GM18907 (cell line): ENCODE results near the gene ALK.

ENCODE experiments used
- ATAC-seq: cut with Tn5 transposase; IDR thresholded peaks from one replicate; pipeline ENCODE4 v1.9.1; 2021; ENCODE audit warnings: mild to moderate bottlenecking, moderate library complexity; ENCODE audit not compliant: unreplicated experiment

The ALK gene

GRCh38 chr2:29463181-29463900 lies 458.0 kb downstream of the ALK start:
- no peak for ATAC-seq

DNA sequence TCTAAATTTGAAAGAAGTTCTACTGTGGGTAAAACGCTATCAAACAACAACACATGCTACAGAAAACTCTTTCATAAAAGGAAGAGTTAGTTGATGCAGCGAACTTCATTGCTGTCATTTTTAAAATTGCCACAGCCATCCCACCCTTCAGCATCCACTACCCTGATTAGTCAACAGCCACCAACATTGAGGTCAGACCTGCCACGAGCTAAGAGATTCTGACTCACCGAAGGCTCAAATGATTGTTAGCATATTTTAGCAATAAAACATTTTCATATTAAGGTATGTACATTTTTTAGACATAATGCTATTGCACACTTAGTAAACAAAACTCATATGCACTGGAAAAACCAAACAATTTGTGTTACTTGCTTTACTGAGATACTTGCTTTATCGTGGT lies 459.1 kb downstream of the ALK start:
- ATAC-seq, result no peak

- ATAC-seq, result no peak
These were observed 461.2 kb downstream of the ALK start for GRCh38 chr2:29460190-29460589.

DNA sequence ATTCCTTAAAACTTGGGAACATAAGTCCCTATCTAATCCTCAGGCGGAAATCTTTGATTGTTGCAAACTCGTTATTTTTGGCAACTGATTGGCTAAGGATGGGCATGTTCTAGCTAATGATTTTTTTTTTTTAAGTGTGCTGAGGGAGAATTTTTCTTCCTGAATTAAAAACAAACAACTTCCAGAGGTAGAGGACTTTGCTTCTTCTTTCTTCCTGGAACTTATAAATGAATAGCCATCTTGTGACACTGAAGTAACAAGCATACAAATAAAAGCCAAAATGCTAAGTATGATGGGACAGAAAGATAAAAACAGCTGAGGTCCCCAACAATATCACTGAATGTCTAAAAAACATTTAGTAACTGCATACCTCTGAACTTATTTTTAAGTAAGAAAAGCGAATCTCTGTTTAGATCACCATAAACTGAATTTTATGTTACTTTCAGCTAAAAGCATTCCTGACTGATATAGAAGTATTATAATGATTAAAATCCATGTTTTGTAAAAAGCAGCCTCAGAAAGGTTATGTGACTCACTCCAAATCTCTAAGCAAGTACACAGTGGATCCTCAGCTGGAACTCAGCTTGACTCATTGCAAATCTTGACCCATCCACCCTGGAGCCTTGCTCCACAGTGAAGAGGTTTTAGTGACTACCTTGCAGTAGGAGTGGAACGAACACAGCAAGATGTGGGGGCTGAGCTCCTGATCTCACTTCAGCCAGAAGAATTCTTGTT lies 461.8 kb downstream of the ALK start:
- ATAC-seq, result no peak

DNA sequence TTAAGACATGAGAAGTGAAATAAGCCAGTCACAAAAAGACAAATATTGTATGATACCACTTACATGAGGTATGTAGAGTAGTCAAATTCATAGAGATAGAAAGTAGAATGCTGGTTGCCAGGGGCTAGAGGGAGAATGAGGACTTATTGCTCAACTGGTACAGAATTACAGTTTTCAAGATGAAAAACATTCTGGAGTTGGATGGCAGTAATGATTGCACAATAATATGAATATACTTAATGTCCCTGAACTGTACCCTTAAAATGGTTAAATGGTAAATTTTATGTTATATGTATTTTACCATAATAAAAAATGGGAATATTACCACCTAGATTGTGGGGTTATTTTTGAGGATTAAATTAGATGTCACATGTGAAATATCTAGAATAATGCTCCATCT lies 465.0 kb downstream of the ALK start:
- no peak for ATAC-seq

DNA sequence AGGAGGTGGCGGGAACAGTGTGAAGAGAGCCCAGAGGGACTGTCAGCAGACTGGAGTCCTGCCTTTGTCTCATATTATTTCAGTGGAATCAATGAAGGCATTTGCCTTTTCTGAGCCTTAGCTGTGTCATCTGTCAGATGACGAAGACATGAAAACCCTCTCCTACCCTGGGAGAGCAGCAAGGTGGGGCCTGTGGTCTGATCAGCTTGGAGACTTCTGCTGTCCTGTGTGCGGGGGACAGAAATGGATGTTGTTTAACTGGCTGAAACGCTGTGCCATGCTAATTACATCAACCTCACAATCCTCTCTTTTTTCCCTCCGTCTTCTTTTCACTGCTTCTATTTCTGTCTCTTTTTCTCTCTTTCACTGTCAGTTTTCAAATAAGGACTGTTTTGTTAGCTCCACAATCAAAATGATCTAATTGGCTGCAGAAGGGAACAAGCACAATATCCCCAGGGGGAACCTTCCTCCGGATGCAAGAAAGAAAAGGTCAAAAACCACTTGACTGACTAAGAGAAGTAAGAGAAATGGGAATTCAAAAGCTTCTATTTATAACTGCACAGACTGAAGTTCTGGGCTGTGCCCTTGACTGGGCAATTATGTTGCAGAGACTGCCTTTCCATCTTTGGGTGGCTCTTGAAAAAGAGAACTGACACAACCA lies 466.1 kb downstream of the ALK start:
- no peak for ATAC-seq

DNA sequence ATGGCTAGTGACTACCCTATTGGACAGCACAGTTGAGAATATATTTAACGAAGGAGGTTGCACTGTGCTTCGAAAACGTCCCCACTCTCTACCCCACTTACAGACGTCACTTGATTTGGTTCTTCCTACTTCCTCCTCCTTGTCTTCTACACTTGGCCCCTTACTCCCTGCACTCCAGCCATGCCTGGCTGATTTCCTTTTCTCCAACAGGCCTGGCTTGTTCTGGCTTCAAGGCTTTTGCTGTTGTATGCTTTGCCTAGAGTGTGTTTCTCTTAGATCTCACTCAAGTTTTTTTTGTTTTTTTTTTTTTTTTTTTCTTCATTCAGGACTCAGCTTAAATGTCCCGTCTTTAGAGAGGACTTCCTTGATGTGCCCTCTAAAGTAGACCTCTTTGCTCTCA lies 469.4 kb downstream of the ALK start:
- ATAC-seq, result no peak

GRCh38 chr2:29450596-29451222 lies 470.7 kb downstream of the ALK start:
- no peak for ATAC-seq

DNA sequence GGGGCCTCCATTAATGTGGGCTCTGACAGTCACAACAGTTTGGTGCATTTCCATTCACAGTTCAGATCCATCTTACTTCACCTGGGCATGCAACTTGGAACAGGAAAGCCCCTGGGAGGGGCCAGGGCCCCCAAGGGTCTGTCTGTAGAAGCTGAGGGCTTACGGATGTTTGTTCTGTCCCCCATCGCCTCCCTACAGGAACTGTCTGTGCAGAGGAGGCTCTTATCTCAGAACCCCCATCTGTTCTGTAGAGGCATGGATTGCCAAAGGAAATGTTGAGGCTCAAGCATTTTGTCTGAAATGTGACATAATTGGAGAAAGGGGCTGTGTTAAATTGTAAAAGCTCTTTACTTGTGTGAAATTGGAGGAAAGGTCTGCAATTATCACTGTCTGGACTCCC lies 471.9 kb downstream of the ALK start:
- no peak for ATAC-seq

GRCh38 chr2:29448096-29448688 lies 473.2 kb downstream of the ALK start:
- no peak for ATAC-seq

DNA sequence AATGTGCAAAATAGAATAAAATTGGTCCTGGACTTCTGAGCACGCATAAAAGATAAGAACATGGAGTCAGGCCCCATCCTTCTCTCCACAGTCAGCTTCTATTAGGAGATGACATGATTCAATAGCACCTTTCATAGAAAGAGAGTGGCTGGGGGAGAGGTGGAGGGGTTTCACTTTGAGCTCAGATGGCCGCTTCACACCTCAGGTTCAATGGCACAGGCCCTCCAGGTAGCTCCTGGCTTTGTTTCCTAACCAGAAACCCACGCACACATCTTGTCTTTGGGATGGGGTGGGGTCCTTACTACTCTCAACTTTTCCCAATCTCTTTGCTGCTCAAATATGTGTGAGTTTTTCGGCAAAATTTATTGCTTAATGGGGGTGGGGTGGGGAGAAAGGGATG lies 473.9 kb downstream of the ALK start:
- no peak for ATAC-seq

GRCh38 chr2:29446847-29447246 lies 474.5 kb downstream of the ALK start:
- ATAC-seq, result no peak

GRCh38 chr2:29444150-29444549 lies 477.2 kb downstream of the ALK start:
- no peak for ATAC-seq

- ATAC-seq, result no peak
These were observed 477.8 kb downstream of the ALK start for GRCh38 chr2:29443627-29444026.

DNA sequence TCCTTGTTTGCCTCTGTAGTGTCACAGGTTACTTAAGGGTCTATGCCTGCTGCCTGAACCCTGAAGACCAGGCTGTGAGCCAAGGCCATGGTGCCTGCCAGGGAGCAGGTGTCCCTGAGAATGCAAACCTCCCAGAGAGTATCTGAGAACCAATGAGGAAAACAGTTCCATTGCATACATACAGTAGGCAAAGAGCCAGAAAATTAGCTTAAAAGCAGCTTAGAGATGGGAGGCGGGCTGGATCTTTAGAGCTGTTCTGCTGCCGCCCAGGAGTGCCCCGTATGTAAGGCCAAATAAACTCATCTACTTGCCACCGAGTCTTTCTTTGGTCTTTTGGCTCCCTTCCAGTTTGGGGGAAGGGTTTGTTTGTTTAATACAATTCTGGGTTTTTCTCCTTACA lies 478.2 kb downstream of the ALK start:
- ATAC-seq, result no peak

GRCh38 chr2:29440921-29441623 lies 480.3 kb downstream of the ALK start:
- no peak for ATAC-seq

GRCh38 chr2:29433920-29434319 lies 487.5 kb downstream of the ALK start:
- ATAC-seq, result no peak

DNA sequence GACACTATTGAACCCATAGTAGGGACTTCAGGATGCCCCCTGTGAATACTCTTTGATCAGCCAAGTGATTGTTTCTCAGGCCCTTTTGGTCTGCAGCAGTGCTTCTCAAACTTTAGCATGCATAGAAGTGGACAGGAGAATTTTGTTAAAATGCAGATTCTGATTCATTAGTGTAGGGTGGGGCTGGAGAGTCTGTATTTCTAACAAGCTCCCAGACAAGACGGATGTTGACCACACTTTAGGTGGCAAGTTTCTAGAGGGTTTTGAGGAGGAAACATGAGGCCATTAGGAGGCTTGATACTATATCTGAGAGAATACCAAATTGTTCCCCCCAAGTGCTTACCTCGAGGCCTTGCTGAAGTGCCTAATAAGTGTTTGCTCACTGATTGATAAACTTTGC lies 488.3 kb downstream of the ALK start:
- ATAC-seq, result no peak

DNA sequence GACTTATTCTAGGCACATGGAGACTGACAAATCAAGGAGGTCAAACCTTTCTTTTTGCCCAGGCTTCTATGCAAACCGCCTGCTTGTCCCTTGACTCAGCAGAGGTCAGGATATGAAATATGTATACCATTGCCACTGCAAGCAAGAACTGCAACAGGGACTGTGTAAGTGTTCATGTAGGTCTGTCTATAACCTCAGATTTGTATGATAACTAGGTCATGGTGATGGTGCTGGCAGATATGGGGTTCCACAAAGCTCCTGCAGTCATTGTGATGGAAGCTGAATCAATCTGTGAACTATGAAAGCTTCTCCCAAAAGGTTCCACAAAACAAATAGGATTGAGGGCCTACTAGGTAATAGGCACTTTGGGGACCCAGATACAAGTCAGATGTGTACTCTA lies 489.9 kb downstream of the ALK start:
- no peak for ATAC-seq

GRCh38 chr2:29430382-29431112 lies 490.8 kb downstream of the ALK start:
- ATAC-seq, result no peak
